ENCODE results near the gene HECTD1. TPM values are rescaled to one million over a fixed set of nuclear protein-coding genes. Genes with fewer than 3 reads are reported as not detected.

HECTD1 gene
- total and polyA plus RNA-seq, 10 of the 15 experiments (the other 5 are each of a cell fraction or from before 2014, with no cell fraction given), result 27.3 to 116 (median 57.7) TPM

DNA sequence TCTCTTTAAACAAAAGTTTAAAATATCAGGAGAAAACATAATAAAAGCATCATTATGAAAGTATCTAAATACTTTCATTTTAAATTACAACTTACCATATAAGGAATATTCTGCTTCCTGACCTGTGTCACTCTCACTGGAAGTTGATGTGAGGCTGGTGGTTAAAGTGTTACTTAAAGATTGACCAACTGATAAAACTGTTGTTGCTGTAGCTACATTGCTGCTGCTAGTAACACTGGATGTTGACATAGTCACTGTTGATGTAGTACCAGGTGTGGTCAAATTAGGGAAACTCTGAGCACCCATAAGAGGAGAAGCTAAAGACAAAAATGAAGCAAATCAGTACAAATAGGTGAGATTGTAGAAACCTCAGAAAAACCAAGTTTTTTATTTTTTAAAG is 79.9 kb downstream of the HECTD1 start (continued):
- TF ChIP-seq, protein P1, sequence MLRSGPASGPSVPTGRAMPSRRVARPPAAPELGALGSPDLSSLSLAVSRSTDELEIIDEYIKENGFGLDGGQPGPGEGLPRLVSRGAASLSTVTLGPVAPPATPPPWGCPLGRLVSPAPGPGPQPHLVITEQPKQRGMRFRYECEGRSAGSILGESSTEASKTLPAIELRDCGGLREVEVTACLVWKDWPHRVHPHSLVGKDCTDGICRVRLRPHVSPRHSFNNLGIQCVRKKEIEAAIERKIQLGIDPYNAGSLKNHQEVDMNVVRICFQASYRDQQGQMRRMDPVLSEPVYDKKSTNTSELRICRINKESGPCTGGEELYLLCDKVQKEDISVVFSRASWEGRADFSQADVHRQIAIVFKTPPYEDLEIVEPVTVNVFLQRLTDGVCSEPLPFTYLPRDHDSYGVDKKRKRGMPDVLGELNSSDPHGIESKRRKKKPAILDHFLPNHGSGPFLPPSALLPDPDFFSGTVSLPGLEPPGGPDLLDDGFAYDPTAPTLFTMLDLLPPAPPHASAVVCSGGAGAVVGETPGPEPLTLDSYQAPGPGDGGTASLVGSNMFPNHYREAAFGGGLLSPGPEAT (IDR thresholded peaks at IDR 0.05; ENCODE audit: low read depth), result peak; percentile 18; the same call in 1 of the 2 replicates
- TF ChIP-seq SP1 (IDR thresholded peaks at IDR 0.05; ENCODE audit: low read depth, low read length) (no peak), SIX5 (IDR thresholded peaks at IDR 0.05; ENCODE audit: low read depth, low read length, severe bottlenecking) (no peak), CHD2 (IDR thresholded peaks at IDR 0.05; ENCODE audit: borderline replicate concordance, low read depth, low read length) (peak; percentile 45; the same call in 1 of the 2 replicates), FOXM1 (IDR thresholded peaks at IDR 0.05; ENCODE audit: low read depth, low read length) (no peak), EP300 (IDR thresholded peaks at IDR 0.05; ENCODE audit: borderline replicate concordance in 1 of 2, control insufficient read depth in 1 of 2, low read depth in 2 of 2, low read length in 2 of 2) (peak; percentile 68 to 75; a peak in 2 of 4 replicates), IKZF2 (IDR thresholded peaks at IDR 0.05) (peak; percentile 41 to 49; a peak in 2 of 4 replicates), ZBED1 (IDR thresholded peaks at IDR 0.05; ENCODE audit: borderline replicate concordance) (no peak), RELA (IDR thresholded peaks at IDR 0.05; ENCODE audit: borderline replicate concordance, partially characterized antibody) (no peak), ZSCAN29 (IDR thresholded peaks at IDR 0.05) (no peak), SRF (IDR thresholded peaks at IDR 0.05; ENCODE audit: low read depth in 2 of 2, low read length in 2 of 2) (no peak), CBFB (IDR thresholded peaks at IDR 0.05; ENCODE audit: low read depth) (no peak), CHD1 (IDR thresholded peaks at IDR 0.05; ENCODE audit: low read depth, low read length) (no peak), RCOR1 (conservative IDR thresholded peaks at IDR 0.05; ENCODE audit: low read depth, low read length) (no peak), RAD21 (IDR thresholded peaks at IDR 0.05; ENCODE audit: insufficient read depth, low read depth, low read length) (no peak), DPF2 (IDR thresholded peaks at IDR 0.05) (no peak), NFXL1 (IDR thresholded peaks at IDR 0.05; ENCODE audit: borderline replicate concordance) (no peak)
- TF ChIP-seq, protein P2, sequence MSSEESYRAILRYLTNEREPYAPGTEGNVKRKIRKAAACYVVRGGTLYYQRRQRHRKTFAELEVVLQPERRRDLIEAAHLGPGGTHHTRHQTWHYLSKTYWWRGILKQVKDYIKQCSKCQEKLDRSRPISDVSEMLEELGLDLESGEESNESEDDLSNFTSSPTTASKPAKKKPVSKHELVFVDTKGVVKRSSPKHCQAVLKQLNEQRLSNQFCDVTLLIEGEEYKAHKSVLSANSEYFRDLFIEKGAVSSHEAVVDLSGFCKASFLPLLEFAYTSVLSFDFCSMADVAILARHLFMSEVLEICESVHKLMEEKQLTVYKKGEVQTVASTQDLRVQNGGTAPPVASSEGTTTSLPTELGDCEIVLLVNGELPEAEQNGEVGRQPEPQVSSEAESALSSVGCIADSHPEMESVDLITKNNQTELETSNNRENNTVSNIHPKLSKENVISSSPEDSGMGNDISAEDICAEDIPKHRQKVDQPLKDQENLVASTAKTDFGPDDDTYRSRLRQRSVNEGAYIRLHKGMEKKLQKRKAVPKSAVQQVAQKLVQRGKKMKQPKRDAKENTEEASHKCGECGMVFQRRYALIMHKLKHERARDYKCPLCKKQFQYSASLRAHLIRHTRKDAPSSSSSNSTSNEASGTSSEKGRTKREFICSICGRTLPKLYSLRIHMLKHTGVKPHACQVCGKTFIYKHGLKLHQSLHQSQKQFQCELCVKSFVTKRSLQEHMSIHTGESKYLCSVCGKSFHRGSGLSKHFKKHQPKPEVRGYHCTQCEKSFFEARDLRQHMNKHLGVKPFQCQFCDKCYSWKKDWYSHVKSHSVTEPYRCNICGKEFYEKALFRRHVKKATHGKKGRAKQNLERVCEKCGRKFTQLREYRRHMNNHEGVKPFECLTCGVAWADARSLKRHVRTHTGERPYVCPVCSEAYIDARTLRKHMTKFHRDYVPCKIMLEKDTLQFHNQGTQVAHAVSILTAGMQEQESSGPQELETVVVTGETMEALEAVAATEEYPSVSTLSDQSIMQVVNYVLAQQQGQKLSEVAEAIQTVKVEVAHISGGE (CRISPR knock-in tag; IDR thresholded peaks at IDR 0.05), result no peak
- TF ChIP-seq, protein P3, sequence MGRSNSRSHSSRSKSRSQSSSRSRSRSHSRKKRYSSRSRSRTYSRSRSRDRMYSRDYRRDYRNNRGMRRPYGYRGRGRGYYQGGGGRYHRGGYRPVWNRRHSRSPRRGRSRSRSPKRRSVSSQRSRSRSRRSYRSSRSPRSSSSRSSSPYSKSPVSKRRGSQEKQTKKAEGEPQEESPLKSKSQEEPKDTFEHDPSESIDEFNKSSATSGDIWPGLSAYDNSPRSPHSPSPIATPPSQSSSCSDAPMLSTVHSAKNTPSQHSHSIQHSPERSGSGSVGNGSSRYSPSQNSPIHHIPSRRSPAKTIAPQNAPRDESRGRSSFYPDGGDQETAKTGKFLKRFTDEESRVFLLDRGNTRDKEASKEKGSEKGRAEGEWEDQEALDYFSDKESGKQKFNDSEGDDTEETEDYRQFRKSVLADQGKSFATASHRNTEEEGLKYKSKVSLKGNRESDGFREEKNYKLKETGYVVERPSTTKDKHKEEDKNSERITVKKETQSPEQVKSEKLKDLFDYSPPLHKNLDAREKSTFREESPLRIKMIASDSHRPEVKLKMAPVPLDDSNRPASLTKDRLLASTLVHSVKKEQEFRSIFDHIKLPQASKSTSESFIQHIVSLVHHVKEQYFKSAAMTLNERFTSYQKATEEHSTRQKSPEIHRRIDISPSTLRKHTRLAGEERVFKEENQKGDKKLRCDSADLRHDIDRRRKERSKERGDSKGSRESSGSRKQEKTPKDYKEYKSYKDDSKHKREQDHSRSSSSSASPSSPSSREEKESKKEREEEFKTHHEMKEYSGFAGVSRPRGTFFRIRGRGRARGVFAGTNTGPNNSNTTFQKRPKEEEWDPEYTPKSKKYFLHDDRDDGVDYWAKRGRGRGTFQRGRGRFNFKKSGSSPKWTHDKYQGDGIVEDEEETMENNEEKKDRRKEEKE (IDR thresholded peaks at IDR 0.05), result no peak
- TF ChIP-seq, protein P4, sequence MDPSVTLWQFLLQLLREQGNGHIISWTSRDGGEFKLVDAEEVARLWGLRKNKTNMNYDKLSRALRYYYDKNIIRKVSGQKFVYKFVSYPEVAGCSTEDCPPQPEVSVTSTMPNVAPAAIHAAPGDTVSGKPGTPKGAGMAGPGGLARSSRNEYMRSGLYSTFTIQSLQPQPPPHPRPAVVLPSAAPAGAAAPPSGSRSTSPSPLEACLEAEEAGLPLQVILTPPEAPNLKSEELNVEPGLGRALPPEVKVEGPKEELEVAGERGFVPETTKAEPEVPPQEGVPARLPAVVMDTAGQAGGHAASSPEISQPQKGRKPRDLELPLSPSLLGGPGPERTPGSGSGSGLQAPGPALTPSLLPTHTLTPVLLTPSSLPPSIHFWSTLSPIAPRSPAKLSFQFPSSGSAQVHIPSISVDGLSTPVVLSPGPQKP (IDR thresholded peaks at IDR 0.05; ENCODE audit: low read depth, low read length), result no peak
- TF ChIP-seq, protein P5, sequence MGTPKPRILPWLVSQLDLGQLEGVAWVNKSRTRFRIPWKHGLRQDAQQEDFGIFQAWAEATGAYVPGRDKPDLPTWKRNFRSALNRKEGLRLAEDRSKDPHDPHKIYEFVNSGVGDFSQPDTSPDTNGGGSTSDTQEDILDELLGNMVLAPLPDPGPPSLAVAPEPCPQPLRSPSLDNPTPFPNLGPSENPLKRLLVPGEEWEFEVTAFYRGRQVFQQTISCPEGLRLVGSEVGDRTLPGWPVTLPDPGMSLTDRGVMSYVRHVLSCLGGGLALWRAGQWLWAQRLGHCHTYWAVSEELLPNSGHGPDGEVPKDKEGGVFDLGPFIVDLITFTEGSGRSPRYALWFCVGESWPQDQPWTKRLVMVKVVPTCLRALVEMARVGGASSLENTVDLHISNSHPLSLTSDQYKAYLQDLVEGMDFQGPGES (IDR thresholded peaks at IDR 0.05), result no peak
